Mammary epithelial cell (primary cell): Measurements from ENCODE around the gene DHX36.

ENCODE experiments used
- EZH2 ChIP-seq: IDR thresholded peaks from 2 replicates; pipeline ENCODE4 v1.6.1; 2012; ENCODE audit warnings: low read length, inconsistent platforms, borderline replicate concordance
- TF ChIP-seq, protein P1 (sequence below), 2 donors: IDR thresholded peaks in 1 of 2; conservative IDR thresholded peaks in 1 of 2; 2 replicates each; pipeline ENCODE4 v1.5.1; 2011 to 2012; ENCODE audit warnings: inconsistent platforms in 2 of 2, low read length in 2 of 2, mild to moderate bottlenecking in 2 of 2, control low read depth in 1 of 2, low read depth in 1 of 2; ENCODE audit not compliant: insufficient read depth in 1 of 2; ENCODE audit errors: extremely low read depth in 1 of 2

DNA sequence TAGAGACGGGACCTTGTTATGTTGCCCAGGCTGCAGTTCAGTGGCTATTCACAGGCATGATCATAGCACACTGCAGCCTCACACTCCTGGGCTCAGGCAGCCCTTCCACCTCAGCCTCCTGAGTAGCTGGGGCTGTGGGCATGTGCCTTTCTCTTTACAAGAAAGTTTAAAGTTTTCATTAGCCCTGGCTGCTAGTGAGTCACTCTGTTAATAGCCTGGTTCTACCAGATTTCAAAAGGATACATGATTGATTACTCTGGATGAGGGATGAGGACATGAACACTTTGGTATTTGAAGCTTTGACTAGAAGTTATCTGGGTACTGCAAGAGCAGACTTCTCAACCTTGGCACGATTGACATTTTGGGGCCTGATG lies 95.1 kb downstream of the DHX36 start:
- TF ChIP-seq EZH2, result no peak
- TF ChIP-seq, protein P1, sequence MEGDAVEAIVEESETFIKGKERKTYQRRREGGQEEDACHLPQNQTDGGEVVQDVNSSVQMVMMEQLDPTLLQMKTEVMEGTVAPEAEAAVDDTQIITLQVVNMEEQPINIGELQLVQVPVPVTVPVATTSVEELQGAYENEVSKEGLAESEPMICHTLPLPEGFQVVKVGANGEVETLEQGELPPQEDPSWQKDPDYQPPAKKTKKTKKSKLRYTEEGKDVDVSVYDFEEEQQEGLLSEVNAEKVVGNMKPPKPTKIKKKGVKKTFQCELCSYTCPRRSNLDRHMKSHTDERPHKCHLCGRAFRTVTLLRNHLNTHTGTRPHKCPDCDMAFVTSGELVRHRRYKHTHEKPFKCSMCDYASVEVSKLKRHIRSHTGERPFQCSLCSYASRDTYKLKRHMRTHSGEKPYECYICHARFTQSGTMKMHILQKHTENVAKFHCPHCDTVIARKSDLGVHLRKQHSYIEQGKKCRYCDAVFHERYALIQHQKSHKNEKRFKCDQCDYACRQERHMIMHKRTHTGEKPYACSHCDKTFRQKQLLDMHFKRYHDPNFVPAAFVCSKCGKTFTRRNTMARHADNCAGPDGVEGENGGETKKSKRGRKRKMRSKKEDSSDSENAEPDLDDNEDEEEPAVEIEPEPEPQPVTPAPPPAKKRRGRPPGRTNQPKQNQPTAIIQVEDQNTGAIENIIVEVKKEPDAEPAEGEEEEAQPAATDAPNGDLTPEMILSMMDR (conservative IDR thresholded peaks at IDR 0.05 in 1 of 2, IDR thresholded peaks at IDR 0.05 in 1 of 2; ENCODE audit: extremely low read depth in 1 of 2, insufficient read depth in 1 of 2, low read depth in 1 of 2, low read length in 2 of 2), result no peak
